Endothelial cell of umbilical vein (primary cell): ENCODE measurements around the gene PTP4A1. TPM values are rescaled to one million over a fixed set of nuclear protein-coding genes. Genes with fewer than 3 reads are reported as not detected.
"Not testable (repeated sequence)": the region's sequence is repeated elsewhere in the genome, so short reads cannot be mapped to it uniquely, and the experiment has no call there.

Experiments used
- Bru-seq: library from RNA; stranded (reverse); fragments of 400-500 nt; gene quantifications from one replicate; lab custom pipeline; 2021; lab: Mats Ljungman, UMichigan
- BruChase-seq, 2 experiments: library from RNA; stranded (reverse); fragments of 400-500 nt; gene quantifications; one replicate each; lab custom pipeline; 2021; lab: Mats Ljungman, UMichigan
- BruUV-seq: library from RNA; stranded (reverse); fragments of 400-500 nt; replicated peaks from 2 replicates; lab custom pipeline; 2021; lab: Mats Ljungman, UMichigan
- CTCF ChIA-PET: fragments of 300-600, 350-600 bp; sonication (Branson Sonifier 250); formaldehyde crosslinking; loops from one replicate; lab custom pipeline; 2021; ENCODE audit warnings: antibody characterized with exemption, inconsistent platforms; lab: Charles Lee
- POLR2A ChIA-PET: fragments of 300-600, 350-600 bp; sonication (Branson Sonifier 250); formaldehyde crosslinking; loops from one replicate; lab custom pipeline; 2021; ENCODE audit warnings: antibody characterized with exemption, inconsistent platforms; lab: Charles Lee
- DNase-seq: peaks from one replicate; pipeline ENCODE4 v3.0.0-alpha.2; 2011; ENCODE audit warnings: low read depth, low spot score
- FAIRE-seq: peaks from 2 replicates; lab custom pipeline; 2011; peaks lifted over from hg19 to GRCh38; lab: Jason Lieb, UNC
- H2AFZ ChIP-seq: 2 replicates; pipeline ENCODE4 v1.6.0; 2012; ENCODE audit warnings: low read depth, low read length, control low read depth, inconsistent platforms
- H3K27ac ChIP-seq: 2 replicates; pipeline ENCODE4 v1.5.1; 2011; ENCODE audit warnings: low read depth, mild to moderate bottlenecking, control low read depth, low read length, moderate library complexity; ENCODE audit not compliant: insufficient read depth
- H3K27me3 ChIP-seq, 2 experiments: 2 replicates each; pipeline versions ENCODE4 v1.6.0 to v1.6.1; 2011; ENCODE audit warnings: low read length in 2 of 2, mixed read lengths in 1 of 2; ENCODE audit not compliant: control insufficient read depth in 2 of 2, insufficient read depth in 2 of 2
- H3K36me3 ChIP-seq, 2 experiments: 2 replicates in 1 of 2; 3 replicates in 1 of 2; pipeline ENCODE4 v1.5.1; 2011; ENCODE audit warnings: low read length in 2 of 2, mild to moderate bottlenecking in 1 of 2, moderate library complexity in 1 of 2; ENCODE audit not compliant: control insufficient read depth in 2 of 2, insufficient read depth in 2 of 2; ENCODE audit errors: extremely low read depth in 1 of 2
- H3K4me1 ChIP-seq: 3 replicates; pipeline ENCODE4 v1.5.1; 2011; ENCODE audit warnings: mild to moderate bottlenecking, low read length; ENCODE audit not compliant: control insufficient read depth, insufficient read depth; ENCODE audit errors: extremely low read depth
- H3K4me2 ChIP-seq: 2 replicates; pipeline ENCODE4 v1.6.1; 2011; ENCODE audit warnings: low read length, control low read depth, mixed read lengths; ENCODE audit not compliant: insufficient read depth
- H3K4me3 ChIP-seq, 3 experiments: fragments of 200-600 bp in 1 of 3; sonication (generic), shearing (Covaris generic) in 1 of 3; replicated peaks in 1 of 3; 2 replicates each; pipeline ENCODE4 v1.5.1; 2011 to 2016; ENCODE audit warnings: control low read depth in 3 of 3, low read length in 3 of 3, mild to moderate bottlenecking in 2 of 3, inconsistent platforms in 1 of 3, low read depth in 1 of 3, moderate library complexity in 1 of 3; ENCODE audit not compliant: insufficient read depth in 1 of 3
- H3K79me2 ChIP-seq: 2 replicates; pipeline ENCODE4 v1.6.0; 2012; ENCODE audit warnings: low read length, inconsistent platforms; ENCODE audit not compliant: control insufficient read depth, insufficient read depth
- H3K9ac ChIP-seq: replicated peaks from 2 replicates; pipeline ENCODE3; 2011; ENCODE audit warnings: low read length, control low read depth; ENCODE audit not compliant: insufficient read depth; ENCODE audit errors: extremely low read depth
- H3K9me1 ChIP-seq: replicated peaks from 3 replicates; pipeline ENCODE4 v1.6.0; 2011; ENCODE audit warnings: mild to moderate bottlenecking, low read length; ENCODE audit not compliant: control insufficient read depth, insufficient read depth; ENCODE audit errors: extremely low read depth
- H3K9me3 ChIP-seq: replicated peaks from 2 replicates; pipeline ENCODE4 v1.5.1; 2012; ENCODE audit warnings: low read length, inconsistent platforms; ENCODE audit not compliant: control insufficient read depth, insufficient read depth
- H4K20me1 ChIP-seq: replicated peaks from 2 replicates; pipeline ENCODE3; 2011; ENCODE audit warnings: mild to moderate bottlenecking, low read length; ENCODE audit not compliant: control insufficient read depth, insufficient read depth; ENCODE audit errors: extremely low read depth
- CTCF ChIP-seq, 2 donors: IDR thresholded peaks; 1 replicate in 1 of 2; 2 replicates in 1 of 2; pipeline ENCODE4 v1.5.1; 2011; ENCODE audit warnings: low read length in 2 of 2, mild to moderate bottlenecking in 2 of 2, moderate library complexity in 2 of 2, control low read depth in 1 of 2, inconsistent platforms in 1 of 2, low read depth in 1 of 2; ENCODE audit not compliant: insufficient read depth in 1 of 2; ENCODE audit errors: extremely low read depth in 1 of 2
- EZH2 ChIP-seq: IDR thresholded peaks from 2 replicates; pipeline ENCODE4 v1.6.1; 2012; ENCODE audit warnings: borderline replicate concordance, low read depth, mild to moderate bottlenecking, moderate library complexity, low read length, inconsistent platforms; ENCODE audit not compliant: severe bottlenecking
- FOS ChIP-seq: IDR thresholded peaks from 2 replicates; pipeline ENCODE4 v1.6.1; 2011; ENCODE audit warnings: mild to moderate bottlenecking, low read length, moderate library complexity, borderline replicate concordance; ENCODE audit not compliant: insufficient read depth
- GATA2 ChIP-seq: IDR thresholded peaks from 2 replicates; pipeline ENCODE4 v1.7.0; 2011; ENCODE audit warnings: low read depth, mild to moderate bottlenecking, moderate library complexity, mixed read lengths, low read length; ENCODE audit not compliant: insufficient read length, insufficient read depth
- JUN ChIP-seq: IDR thresholded peaks from 2 replicates; pipeline ENCODE4 v1.6.1; 2011; ENCODE audit warnings: borderline replicate concordance, low read depth; ENCODE audit not compliant: insufficient read length, insufficient read depth
- MAX ChIP-seq: IDR thresholded peaks from 2 replicates; pipeline ENCODE4 v1.6.1; 2011; ENCODE audit not compliant: insufficient read depth, insufficient read length
- MYC ChIP-seq: IDR thresholded peaks from one replicate; pipeline ENCODE4 v1.6.1; 2011; ENCODE audit warnings: mild to moderate bottlenecking, low read depth, low read length
- POLR2A ChIP-seq: IDR thresholded peaks from 2 replicates; pipeline ENCODE4 v1.6.1; 2012; ENCODE audit warnings: low read depth, mild to moderate bottlenecking, control low read depth, low read length
- POLR2AphosphoS5 ChIP-seq: IDR thresholded peaks from 2 replicates; pipeline ENCODE4 v1.6.1; 2012; ENCODE audit warnings: low read depth, mild to moderate bottlenecking, control low read depth, low read length, moderate library complexity; ENCODE audit not compliant: insufficient read depth
- dilution Hi-C: fragments of 300-500 bp; cut with MboI; formaldehyde crosslinking; loops from one replicate; pipeline ENCODE4 v1.15.0; 2019; ENCODE audit warnings: low sequenced_read_pairs; ENCODE audit not compliant: extremely low pct_ligation_motif_present
- intact Hi-C: fragments of 100-400 bp; cut with micrococcal nuclease; formaldehyde crosslinking; loops from one replicate; pipeline ENCODE4 v1.10.0; 2022
- long read RNA-seq: library from polyadenylated mRNA; stranded (forward); transcript quantifications from one replicate; pipeline ENCODE4 v2.0.0, GENCODE V29; 2021
- polyA minus RNA-seq, 3 experiments: library from RNA; depleted of rRNA, polyadenylated mRNA; stranded (reverse); fragments of >200 nt; gene quantifications; 1 replicate in 1 of 3; 2 replicates in 2 of 3; pipeline ENCODE4 v1.2.3, GENCODE V29; 2011
- polyA plus RNA-seq, 4 experiments: library from polyadenylated mRNA; depleted of rRNA in 3 of 4; stranded (reverse) in 3 of 4; unstranded in 1 of 4; fragments of >200 nt; gene quantifications; 2 replicates each; pipeline versions ENCODE4 v1.2.1 to v1.2.3, GENCODE V29; 2011 to 2012; ENCODE audit warnings: missing spikeins in 1 of 4
- total RNA-seq: library from RNA; stranded (reverse); gene quantifications from 2 replicates; pipeline ENCODE4 v1.2.3, GENCODE V29; 2021

PTP4A1 gene
- total RNA-seq, result 58.4 and 65.1 TPM in 2 replicates
- polyA plus RNA-seq, result 3.6 and 10.8 TPM in 2 replicates
- polyA plus RNA-seq (2011; cell fraction: cytosol; rRNA removed), result 12.3 TPM in 2 replicates
- 7.1 and 9.0 TPM in 2 replicates for polyA plus RNA-seq (2011; cell fraction: nucleus; rRNA removed)
- 41.1 and 81.1 TPM in 2 replicates for polyA plus RNA-seq (2012)
- 10.3 and 17.2 TPM in 2 replicates for polyA minus RNA-seq
- polyA minus RNA-seq (2011; cell fraction: cytosol; rRNA and poly(A)+ RNA removed), result 200 TPM
- polyA minus RNA-seq (2011; cell fraction: nucleus; rRNA and poly(A)+ RNA removed), result 24.1 and 33.9 TPM in 2 replicates
- not detected for Bru-seq, nascent RNA
- percentile 2 among the genes with signal in this experiment for BruChase-seq, experiment 1, labeled RNA remaining after a 6-hour chase
- not detected for BruChase-seq, experiment 2, labeled RNA remaining after a 2-hour chase
- long read RNA-seq, partial matches to known transcripts, result 1 of 3 reads
- long read RNA-seq, other reads (novel, unspliced or antisense), result 2 of 3 reads

GRCh38 chr6:63572044-63572746, at the start of gene PTP4A1, which contains the start of gene LOC128125822:
Gene PTP4A1 (plus strand): TSS chr6:63572480. CDS start chr6:63576881, 4,401 bp downstream.
Gene LOC128125822 (plus strand): TSS chr6:63572480.
- Histone ChIP-seq H3K4me3 (peak within 1 kb of the TSS; percentile 13 to 96 (median 88)), H3K4me2 (peak within 1 kb of the TSS; percentile 66), H3K9ac (peak within 1 kb of the TSS; percentile 94), H3K9me1 (no peaks in the 10 kb centered on the region), H3K36me3 (peaks cover 0 to 4% of the 10 kb centered on the region in 2 experiments), H2AFZ (peak within 1 kb of the TSS; percentile 89), H3K27ac (peak within 1 kb of the TSS; percentile 61), H3K9me3 (no peaks in the 10 kb centered on the region), H3K79me2 (peaks cover 47% of the 10 kb centered on the region), H3K27me3 (peaks cover 8 to 10% of the 10 kb centered on the region in 2 experiments), H3K4me1 (peaks cover 18% of the 10 kb centered on the region), H4K20me1 (peaks cover 4% of the 10 kb centered on the region)
- intact Hi-C loops, result loop anchor here (1.0 to 5.0 kb wide), 3 partner anchors 64 to 265 kb away; no protein-coding TSS in a partner anchor
- DNase-seq, result peak; percentile 97
- dilution Hi-C loops, result no loop called here
- POLR2A ChIA-PET, result no interaction called here
- no peak for TF ChIP-seq GATA2
- no peak for TF ChIP-seq EZH2
- peak; percentile 87 for TF ChIP-seq POLR2A
- TF ChIP-seq MAX, result peak; percentile 59
- TF ChIP-seq CTCF (IDR thresholded peaks at IDR 0.05; ENCODE audit: extremely low read depth in 1 of 2, insufficient read depth in 1 of 2, low read depth in 1 of 2, low read length in 2 of 2), result no peak
- peak; percentile 15 for TF ChIP-seq FOS
- peak; percentile 82 for TF ChIP-seq POLR2AphosphoS5
- TF ChIP-seq JUN, result no peak
- no peak for TF ChIP-seq MYC
- BruUV-seq, result no TSS peak
- CTCF ChIA-PET, result no interaction called here
- FAIRE-seq, result peak; percentile 74

- POLR2A ChIA-PET, result not testable (repeated sequence)
These were observed 49.4 kb upstream of the PTP4A1 start for GRCh38 chr6:63522911-63523287.

More at GRCh38 chr6:63522911-63523287, 49.4 kb upstream of the PTP4A1 start:
- H3K4me2 ChIP-seq, H3K27me3 ChIP-seq, H3K36me3 ChIP-seq, intact Hi-C loops, FAIRE-seq, H3K79me2 ChIP-seq, BruUV-seq, H3K9me1 ChIP-seq, CTCF ChIA-PET, H2AFZ ChIP-seq, H3K4me1 ChIP-seq, H3K9me3 ChIP-seq, H4K20me1 ChIP-seq, DNase-seq, H3K4me3 ChIP-seq, H3K9ac ChIP-seq, H3K27ac ChIP-seq, dilution Hi-C loops: not testable (repeated sequence)
